Measurements from ENCODE around the gene ERI2. TPM values are rescaled to one million over a fixed set of nuclear protein-coding genes. Genes with fewer than 3 reads are reported as not detected.

Gene ERI2
- total and polyA plus RNA-seq, 8 donors = 7.9 to 12.1 (median 9.3) TPM

DNA sequence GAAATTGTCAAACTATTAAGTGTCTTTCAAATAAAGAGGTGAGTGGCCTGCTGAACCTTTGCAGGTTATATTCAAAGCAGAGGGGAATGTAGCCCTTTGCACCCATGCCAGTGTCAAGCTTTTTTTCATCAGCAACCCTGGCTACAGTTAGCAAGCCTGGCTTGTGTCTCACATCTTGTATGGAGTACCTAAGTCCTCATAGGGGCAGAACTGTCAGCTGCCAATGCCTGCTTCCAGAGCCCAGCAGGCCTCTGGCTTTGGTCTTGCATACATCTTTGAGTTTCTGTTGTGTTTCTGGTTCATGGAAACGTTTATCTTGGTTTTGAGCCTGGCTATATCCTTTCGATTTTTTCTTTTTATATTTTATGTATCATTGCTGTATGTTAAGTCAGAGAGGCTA lies 26.8 kb upstream of the ERI2 start:
- intact Hi-C loops (cut with DNase I) = no loop called here
- DNase-seq (no peak), ATAC-seq (no peak), FAIRE-seq (no peak)
- Histone ChIP-seq H3K4me1 (no peaks in the 10 kb centered on the region), H3K4me3 (no peak overlapping the region), H3K9me3 (no peaks in the 10 kb centered on the region), H3K27ac (no peak overlapping the region), H3K27me3 (no peaks in the 10 kb centered on the region), H3K36me3 (no peaks in the 10 kb centered on the region)
- TF ChIP-seq, protein P1, sequence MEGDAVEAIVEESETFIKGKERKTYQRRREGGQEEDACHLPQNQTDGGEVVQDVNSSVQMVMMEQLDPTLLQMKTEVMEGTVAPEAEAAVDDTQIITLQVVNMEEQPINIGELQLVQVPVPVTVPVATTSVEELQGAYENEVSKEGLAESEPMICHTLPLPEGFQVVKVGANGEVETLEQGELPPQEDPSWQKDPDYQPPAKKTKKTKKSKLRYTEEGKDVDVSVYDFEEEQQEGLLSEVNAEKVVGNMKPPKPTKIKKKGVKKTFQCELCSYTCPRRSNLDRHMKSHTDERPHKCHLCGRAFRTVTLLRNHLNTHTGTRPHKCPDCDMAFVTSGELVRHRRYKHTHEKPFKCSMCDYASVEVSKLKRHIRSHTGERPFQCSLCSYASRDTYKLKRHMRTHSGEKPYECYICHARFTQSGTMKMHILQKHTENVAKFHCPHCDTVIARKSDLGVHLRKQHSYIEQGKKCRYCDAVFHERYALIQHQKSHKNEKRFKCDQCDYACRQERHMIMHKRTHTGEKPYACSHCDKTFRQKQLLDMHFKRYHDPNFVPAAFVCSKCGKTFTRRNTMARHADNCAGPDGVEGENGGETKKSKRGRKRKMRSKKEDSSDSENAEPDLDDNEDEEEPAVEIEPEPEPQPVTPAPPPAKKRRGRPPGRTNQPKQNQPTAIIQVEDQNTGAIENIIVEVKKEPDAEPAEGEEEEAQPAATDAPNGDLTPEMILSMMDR (IDR thresholded peaks at IDR 0.05) = no peak
- WGBS, 2 donors = 69 to 86% methylated on average over 2 of the region's 2 CpGs

DNA sequence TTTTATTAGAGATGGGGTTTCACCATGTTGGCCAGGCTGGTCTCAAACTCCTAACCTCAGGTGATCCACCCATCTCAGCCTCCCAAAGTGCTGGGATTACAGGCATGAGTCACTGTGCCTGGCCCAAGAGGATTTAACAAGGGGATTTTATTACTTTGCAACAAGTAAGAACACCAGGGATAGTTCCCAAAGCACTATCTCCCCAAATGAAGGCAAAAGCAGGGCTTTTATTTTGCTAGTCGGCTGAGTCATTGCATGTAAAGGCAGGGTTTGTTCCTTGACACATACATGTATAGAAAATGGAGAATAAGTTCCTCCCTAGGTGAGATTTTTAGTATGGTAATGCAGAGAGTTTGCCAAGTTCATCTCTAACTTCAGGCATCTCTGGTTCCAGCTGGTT lies 24.1 kb upstream of the ERI2 start:
- intact Hi-C loops (cut with DNase I) = no loop called here
- DNase-seq (no peak), ATAC-seq (no peak), FAIRE-seq (no peak)
- no peak overlapping the region for H3K27ac ChIP-seq
- 90 to 100% methylated on average over 1 of the region's 1 CpG for WGBS, 2 donors
- H3K4me1 ChIP-seq = no peaks in the 10 kb centered on the region
- H3K36me3 ChIP-seq = no peaks in the 10 kb centered on the region
- H3K9me3 ChIP-seq = no peaks in the 10 kb centered on the region
- no peak overlapping the region for H3K4me3 ChIP-seq
- TF ChIP-seq, protein P1 (IDR thresholded peaks at IDR 0.05) = no peak
- no peaks in the 10 kb centered on the region for H3K27me3 ChIP-seq

DNA sequence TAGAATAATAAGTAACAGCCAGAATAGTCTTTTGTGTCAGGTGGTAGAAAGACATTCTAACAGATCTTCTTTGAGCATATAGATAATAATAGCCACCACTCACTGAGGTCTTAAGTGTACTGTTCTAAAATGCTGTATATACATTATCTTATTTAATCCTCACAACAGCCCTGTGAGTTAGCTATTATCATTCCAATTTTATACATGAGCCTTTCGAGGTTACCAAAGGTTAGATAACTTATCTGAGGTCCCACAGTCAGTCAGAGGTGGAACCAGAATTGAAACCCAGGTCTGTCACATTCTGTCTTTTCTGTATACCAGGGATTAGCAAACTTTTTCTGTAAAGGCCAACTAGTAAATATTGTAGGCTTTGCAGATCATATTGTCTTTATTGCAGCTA lies 23.3 kb upstream of the ERI2 start:
- TF ChIP-seq, protein P1 (IDR thresholded peaks at IDR 0.05) = no peak
- Histone ChIP-seq H3K27ac (no peak overlapping the region), H3K36me3 (no peaks in the 10 kb centered on the region), H3K9me3 (no peaks in the 10 kb centered on the region), H3K27me3 (no peaks in the 10 kb centered on the region), H3K4me1 (no peaks in the 10 kb centered on the region), H3K4me3 (no peak overlapping the region)
- ATAC-seq = no peak
- 76 to 81% methylated on average over 1 of the region's 1 CpG for WGBS, 2 donors
- no peak for FAIRE-seq
- DNase-seq = no peak
- intact Hi-C loops (cut with DNase I) = no loop called here

DNA sequence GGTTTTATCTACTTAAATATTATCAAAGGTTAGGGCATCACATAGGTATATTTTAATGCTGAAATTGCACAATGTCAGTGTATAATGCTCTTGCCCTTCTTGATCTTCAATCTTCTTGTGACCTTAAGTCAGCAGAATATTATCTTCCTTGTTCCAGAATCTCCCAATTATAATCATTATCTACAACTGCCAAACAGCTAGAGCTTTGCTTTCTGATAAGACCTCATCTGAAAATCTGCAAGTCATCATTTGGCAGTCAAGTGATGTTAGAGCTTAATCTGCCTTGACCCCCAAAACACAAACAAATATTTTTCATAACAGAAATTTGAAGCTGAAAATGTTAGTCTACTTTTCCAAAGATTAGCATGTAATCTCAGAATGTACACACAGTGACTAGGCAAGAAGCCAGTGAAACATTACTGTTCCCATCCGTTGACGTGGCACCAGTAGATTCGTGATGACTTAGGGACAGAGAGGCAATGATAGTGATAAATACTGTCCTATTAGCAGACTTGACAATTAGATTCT lies 19.8 kb upstream of the ERI2 start:
- DNase-seq (no peak), ATAC-seq (peak in 3 of 4 donors; percentile 43 to 70 (median 63)), FAIRE-seq (no peak)
- Histone ChIP-seq H3K9me3 (no peaks in the 10 kb centered on the region), H3K27me3 (no peaks in the 10 kb centered on the region), H3K4me3 (no peak overlapping the region), H3K27ac (no peak overlapping the region), H3K36me3 (no peaks in the 10 kb centered on the region), H3K4me1 (no peaks in the 10 kb centered on the region)
- TF ChIP-seq, protein P1 (IDR thresholded peaks at IDR 0.05) = no peak
- intact Hi-C loops (cut with DNase I) = no loop called here
- 31 to 32% methylated on average over 3 of the region's 3 CpGs for WGBS, 2 donors

DNA sequence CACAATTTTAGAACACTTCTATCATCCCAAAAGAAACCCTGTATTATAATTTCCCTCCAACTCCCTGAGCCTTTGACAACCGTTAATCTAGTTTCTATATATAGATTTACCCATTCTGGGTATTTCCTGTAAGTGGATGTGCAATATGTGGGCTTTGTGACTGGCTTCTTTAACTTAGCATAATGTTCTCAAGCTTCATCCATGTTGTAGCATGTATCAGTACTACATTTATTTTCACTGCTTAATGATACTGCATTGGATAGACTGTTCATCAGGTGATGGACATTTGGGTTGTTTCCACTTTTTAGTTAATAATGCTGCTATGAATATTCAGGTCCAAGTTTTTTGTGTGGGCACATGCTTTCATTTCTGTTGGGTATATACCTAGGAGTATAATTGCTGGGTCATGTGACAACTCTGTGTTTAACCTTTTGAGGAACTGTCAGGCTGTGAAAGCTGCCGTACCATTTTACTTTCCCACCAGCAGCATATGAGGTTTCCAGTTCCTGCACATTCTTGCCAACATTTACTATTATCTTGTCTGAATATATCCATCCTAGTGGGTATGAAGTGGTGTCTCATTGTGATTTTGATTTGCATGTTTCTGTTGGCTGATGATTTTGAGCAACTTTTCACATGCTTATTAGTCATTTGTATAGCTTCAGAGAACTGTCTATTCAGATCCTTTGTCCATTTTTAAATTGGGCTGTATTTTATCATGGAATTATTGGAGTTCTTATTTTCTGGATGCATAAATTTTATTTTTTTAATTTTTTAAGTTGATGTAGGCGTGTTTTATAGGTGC lies 16.5 kb upstream of the ERI2 start:
- intact Hi-C loops (cut with DNase I) = no loop called here
- H3K4me1 ChIP-seq = no peaks in the 10 kb centered on the region
- no peak for ATAC-seq
- H3K4me3 ChIP-seq = no peak overlapping the region
- H3K36me3 ChIP-seq = no peaks in the 10 kb centered on the region
- H3K27ac ChIP-seq = no peak overlapping the region
- H3K27me3 ChIP-seq = no peaks in the 10 kb centered on the region
- TF ChIP-seq, protein P1 (IDR thresholded peaks at IDR 0.05) = no peak
- WGBS, 2 donors = 90 to 92% methylated on average over 3 of the region's 3 CpGs
- no peak for DNase-seq
- H3K9me3 ChIP-seq = no peaks in the 10 kb centered on the region
- no peak for FAIRE-seq
